ENCODE measurements around the gene PALLD.
"Not testable (repeated sequence)": the region's sequence is repeated elsewhere in the genome, so short reads cannot be mapped to it uniquely, and the experiment has no call there.

PALLD gene

DNA sequence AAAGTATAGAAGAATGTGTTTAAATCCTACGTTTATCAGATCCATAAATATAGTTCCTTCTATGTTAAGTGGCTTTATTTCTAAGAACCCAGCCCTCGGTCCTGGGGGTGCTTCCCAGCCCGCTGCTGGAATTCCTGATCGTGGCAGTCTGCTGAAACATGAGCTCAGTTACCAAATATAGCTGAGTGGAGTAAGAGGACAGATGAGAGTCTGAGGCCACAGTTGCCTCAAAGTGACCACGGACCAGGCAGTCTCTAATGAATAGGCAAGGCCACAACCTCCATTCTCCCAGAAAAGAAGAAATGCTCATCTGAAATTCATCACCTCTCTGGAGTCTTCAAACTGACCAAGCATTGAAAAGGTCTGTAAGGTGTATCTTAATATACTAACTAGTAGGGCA is at the start of gene PALLD:
Gene PALLD (plus strand): TSS at position 219 of the 400 bp plus-strand sequence.
- no peak for DNase-seq (ENCODE audit: low read depth in 2 of 2)

GRCh38 chr4:168449063-168449462 is 47.8 kb upstream of the PALLD start:
- DNase-seq (ENCODE audit: low read depth in 2 of 2) = not testable (repeated sequence)

DNA sequence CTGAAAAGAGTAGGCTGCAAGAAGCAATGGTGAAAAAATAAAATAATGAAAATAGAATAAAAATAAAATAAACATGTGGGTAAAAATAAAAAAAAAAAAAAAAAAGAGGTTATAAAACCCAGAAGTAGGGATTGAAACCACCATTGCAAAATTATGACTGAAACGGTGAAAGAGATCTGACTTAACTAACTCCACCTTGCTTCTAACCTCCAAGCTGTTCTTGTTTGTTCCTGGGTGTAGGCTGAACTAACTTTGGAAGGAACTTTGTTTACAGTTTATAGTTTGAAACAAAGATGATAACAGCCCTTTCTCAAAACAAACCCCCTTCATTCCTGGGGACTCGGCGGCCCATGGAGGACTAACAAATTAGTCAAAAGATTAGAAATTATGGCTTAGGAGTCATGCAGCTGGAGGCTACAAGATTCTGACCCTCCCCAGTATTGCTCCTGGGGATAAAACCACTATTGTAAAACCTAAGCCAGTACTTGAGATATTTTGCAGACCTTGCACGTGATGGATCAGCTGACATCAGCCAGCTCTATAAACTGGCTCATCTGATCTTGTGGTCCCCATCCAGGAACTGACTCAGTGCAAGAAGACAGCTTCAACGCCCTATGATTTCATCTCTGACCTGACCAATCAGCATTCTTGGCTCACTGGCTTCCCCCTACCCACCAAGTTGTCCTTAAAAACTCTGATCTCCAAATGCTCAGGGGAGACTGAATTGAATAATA is 47.0 kb upstream of the PALLD start:
- DNase-seq (ENCODE audit: low read depth in 2 of 2) = no peak

- DNase-seq (ENCODE audit: low read depth in 2 of 2) = no peak
These were observed 45.5 kb upstream of the PALLD start for GRCh38 chr4:168451331-168451730.

DNA sequence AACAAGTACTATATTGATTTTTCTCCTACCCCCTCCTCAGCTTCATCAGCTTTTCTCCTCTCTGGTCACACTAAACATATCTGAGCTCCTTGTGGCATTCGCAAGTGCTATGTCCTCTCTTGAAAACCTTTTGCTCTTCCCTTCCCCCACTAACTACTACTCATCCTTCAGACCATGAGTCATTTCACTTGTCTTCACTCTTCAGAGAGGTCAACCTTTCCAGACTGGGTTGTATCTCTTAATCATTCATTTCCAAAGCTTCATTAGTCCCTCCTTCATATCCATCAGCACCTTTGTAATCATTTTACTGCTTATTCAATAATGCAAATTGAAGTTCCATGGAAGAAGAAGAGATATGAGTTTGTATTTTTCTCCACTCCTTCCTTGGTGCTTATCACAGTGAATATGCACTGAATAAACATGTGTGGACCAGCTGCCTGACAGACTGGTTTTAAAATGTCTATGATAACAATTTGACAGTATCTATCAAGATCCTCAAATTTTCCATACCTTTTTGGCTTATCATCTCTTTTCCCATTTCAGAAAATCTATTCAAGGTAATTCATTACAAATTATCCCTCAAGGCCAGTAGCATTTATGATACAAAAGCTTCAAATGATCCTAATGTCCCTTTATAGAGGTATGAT is 45.0 kb upstream of the PALLD start:
- DNase-seq (ENCODE audit: low read depth in 2 of 2) = no peak

DNA sequence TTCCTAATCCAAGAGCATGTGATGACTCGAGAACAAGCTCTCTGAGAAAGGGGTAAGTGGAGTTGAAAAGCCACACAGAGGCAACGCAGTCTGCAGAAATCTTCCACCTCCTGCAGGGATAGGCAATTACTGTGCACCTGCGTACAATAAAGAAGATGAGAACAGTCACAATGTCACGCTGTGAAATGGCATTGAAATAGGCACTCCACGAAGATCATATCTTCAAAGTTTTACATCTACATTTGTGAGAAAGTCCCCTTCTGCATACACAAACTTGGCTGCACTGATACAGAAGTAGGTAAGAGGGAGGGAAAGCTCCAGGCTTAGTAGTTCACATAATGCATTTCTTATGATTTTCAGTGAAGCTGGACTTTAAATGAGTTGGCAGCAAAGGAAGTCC is 43.7 kb upstream of the PALLD start:
- no peak for DNase-seq (ENCODE audit: low read depth in 2 of 2)

GRCh38 chr4:168458256-168458655 is 38.6 kb upstream of the PALLD start:
- not testable (repeated sequence) for DNase-seq (ENCODE audit: low read depth in 2 of 2)

DNA sequence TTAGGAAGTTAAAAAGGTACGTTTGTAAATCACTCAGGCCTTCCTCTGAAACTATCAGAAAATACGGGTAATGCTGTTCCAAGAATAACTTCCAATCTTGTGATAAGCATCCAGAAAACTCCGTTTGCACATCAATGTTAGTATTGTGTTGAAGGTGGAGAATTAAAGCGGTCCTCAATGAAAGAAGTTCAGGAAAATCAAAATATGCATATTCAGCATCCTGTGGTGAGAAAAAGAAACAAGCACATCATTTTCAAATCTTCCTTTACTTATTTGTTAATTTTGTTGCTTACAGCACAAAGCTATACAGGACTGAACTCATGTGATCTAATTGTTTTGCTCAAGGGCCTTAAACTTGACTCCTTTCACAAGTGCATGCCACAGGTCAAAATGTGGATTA is 35.0 kb upstream of the PALLD start:
- DNase-seq (ENCODE audit: low read depth in 2 of 2) = no peak

DNA sequence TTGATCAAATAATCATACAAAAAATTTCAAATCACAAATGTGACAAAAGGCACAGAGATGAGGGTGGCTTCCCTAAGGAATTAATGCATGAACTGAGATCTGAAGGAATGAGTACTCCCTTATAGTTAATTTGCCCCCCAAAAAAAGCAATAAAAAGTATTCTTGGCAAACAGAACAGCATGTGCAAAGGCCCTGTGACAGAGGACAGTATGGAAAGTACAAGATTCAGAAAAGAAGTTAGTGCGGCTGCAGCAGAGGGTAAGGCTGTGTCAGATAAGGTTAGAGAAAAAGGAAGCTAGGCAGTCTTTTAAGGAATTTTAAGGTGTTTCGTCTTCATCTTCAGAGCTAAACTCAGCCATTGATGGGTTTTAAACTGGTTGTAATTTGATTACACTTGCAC is 23.9 kb upstream of the PALLD start:
- no peak for DNase-seq (ENCODE audit: low read depth in 2 of 2)

GRCh38 chr4:168474660-168475320 is 22.1 kb upstream of the PALLD start:
- no peak for DNase-seq (ENCODE audit: low read depth in 2 of 2)

DNA sequence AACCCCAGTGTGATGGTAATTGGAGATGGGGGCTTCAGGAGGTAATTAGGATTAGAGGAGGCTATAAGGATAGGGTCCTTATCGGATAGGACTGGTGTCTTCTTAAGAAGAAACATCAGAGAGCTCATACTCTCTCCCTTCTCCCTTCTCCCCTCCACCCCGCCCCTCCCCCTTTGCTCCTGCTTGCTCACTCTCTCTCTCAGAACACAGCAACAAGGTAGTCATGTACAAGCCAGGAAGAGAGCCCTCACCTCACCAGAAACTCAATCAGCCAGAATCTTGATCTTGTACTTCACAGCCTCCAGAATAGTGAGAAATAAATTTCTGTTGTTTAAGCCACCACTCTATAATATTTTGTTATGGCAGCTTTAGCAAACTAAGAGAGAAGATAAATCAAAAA is 21.1 kb upstream of the PALLD start:
- DNase-seq (ENCODE audit: low read depth in 2 of 2) = no peak

DNA sequence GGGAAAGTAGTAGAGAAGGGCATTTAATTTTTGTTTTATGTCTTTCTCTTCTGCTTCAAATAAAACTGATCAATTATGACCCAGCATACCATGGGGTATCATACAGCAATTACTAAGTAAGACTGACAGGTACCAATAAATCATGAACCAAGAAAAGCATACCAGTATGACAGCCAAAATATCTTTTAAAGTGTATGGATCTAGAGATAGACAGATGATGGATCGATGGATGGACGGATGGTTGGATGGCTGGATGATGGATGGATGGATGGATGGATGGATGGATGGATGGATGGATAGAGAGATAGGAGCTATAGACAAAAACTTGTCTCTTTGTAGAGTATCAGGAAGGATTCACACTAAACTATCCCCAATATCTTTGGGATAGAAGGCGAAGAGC is 18.0 kb upstream of the PALLD start:
- no peak for DNase-seq (ENCODE audit: low read depth in 2 of 2)

- DNase-seq (ENCODE audit: low read depth in 2 of 2) = no peak
These were observed 15.8 kb upstream of the PALLD start for GRCh38 chr4:168480931-168481611.

DNA sequence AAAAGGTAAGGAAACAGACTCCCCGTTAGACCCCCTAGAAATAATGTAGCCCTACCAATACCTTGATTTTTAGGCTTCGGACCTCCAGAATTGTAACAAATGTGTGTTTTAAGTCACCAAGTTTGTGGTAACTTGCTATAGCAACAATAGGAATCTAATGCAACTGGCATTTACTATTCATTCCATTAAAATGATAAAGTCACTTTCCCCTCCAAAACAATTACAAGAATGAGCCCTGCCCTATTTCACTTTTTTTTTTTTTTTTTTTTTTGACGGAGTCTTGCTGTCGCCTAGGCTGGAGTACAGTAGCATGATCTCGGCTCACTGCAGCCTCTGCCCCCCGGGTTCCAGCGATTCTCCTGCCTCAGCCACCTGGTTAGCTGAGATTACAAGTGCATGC is 13.0 kb upstream of the PALLD start:
- no peak for DNase-seq (ENCODE audit: low read depth in 2 of 2)

DNA sequence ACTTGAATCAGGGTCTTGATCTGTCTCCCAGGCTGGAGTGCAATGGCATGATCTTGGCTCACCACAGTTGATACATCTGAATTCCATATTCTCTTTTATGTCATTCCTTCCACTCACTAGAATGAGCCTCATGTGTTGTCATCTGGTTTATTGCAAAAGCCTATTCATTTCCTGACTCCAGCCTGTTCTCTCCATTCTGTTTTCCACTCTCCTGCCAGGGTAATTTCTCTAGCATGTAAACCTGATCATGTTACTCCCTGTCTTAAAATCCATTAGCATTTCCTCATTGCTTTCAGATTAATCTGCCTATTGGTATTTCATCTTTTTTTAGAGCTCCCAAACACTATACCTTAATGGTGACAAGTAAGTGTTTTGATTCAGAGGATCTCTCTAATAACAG is 12.2 kb upstream of the PALLD start:
- no peak for DNase-seq (ENCODE audit: low read depth in 2 of 2)

- DNase-seq (ENCODE audit: low read depth in 2 of 2) = no peak
These were observed 11.5 kb upstream of the PALLD start for GRCh38 chr4:168485156-168485910.

GRCh38 chr4:168486912-168487281 is 10.0 kb upstream of the PALLD start:
- DNase-seq (ENCODE audit: low read depth in 2 of 2) = no peak

DNA sequence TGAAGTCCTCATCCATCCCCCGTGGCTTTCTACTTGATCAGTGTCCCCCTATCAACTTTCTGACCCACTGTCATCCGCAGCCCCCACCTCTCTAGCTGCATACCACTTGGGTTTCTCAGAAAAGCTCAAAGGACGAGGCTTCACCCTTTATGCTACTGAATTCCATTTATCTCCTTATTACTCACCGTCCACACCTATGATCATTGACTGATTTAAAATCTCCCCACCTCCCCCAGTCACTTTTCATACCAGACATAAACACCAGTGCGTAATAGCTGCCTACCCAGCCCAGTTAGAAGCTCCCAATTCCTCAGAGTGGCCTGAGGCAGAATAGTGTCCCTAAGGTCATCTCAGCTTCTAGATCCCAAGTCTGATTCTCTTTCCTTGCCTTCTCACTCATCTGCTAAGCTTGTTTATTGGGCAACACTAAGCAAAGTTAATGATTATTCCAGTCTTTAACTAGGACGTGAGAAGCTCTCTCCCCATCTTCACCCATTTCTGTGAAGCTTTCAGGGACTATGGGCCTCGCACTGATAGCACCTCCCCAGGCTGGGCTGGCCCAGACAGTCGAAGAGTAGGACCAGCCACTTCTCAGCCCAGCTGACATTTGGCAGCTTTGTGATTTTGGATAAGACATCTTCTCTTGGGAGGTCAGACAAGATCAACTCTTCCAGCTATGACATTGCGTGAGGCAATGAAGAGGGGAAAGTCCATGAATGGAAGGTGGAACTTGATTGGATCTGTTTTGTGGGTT is 9.4 kb upstream of the PALLD start:
- DNase-seq (ENCODE audit: low read depth in 2 of 2) = no peak

DNA sequence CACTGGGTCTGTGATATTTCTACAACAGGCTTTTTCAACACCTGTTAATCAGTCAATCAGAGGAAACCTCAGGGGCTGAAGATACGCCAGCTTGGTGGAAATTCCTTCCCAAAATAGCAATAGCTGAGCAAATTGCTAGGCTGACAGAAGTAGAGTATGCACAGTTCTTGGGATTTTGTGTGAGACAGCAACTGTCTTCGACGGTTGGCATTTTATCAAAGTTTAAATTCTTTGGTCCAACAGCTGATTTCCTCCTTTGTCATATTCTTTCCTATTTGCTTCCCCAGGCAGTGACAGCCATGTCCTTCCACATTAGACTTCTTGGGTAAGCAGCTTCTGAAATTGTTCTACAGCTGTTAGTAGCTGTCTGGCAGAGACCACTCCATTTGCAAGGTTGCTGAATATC is 8.0 kb upstream of the PALLD start:
- no peak for DNase-seq (ENCODE audit: low read depth in 2 of 2)

DNA sequence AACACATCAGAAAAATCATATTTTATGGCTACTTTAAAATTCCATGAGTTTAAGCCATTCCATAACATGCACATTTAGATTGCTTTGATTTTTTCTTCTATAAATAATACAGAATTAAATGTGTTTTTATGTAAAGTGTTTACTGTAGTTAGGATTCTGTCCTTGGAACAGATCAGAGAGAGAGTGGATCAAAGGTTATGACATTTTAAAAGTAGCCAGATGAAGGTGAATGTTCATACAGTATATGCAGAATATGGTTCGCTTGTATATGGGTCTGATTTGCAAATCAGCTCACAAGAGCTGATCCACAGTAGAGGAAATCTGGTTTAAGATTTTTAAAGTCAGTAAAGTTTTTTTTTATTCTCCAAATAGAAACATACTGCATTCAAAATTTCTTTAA is 7.2 kb upstream of the PALLD start:
- no peak for DNase-seq (ENCODE audit: low read depth in 2 of 2)

DNA sequence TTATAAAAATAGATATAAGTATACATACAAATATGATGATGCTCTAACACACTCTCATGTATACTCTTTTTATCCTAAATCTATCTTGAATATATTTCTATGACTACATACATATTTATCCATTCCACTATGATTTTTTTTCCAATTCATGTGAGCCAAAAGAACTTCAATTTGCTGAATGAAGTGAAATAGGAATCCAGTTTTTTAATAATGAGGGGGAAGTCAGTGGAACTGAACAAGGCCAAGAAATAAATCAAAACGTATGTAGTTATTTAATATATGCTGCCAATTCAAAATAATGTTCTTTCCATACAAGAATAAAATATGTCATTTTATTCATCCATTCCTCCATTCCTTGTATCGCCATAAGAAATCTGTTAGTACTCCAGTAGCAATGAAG is 6.1 kb upstream of the PALLD start:
- DNase-seq (ENCODE audit: low read depth in 2 of 2) = no peak

Data from stimulated activated CD8-positive, alpha-beta memory T cell treated with anti-CD3 and anti-CD28 coated beads, Interleukin-2, amount 100 ng/mL, for 48 hours (primary cell).